Skin epidermis (tissue), 12 donors: Measurements from ENCODE around the gene SNRNP70.

Source experiments
- H3K27ac ChIP-seq, 21 experiments: fragments of 200-600 bp; sonication (generic) in 11 of 21; one replicate each; pipeline ENCODE4 v1.5.0; 2020; ENCODE audit warnings: mild to moderate bottlenecking in 3 of 21, inconsistent platforms in 2 of 21, moderate library complexity in 2 of 21
- H3K4me3 ChIP-seq, 7 experiments: fragments of 200-600 bp; sonication (generic) in 2 of 7; one replicate each; pipeline ENCODE4 v1.5.0; 2020; ENCODE audit warnings: inconsistent platforms in 2 of 7, mild to moderate bottlenecking in 2 of 7, moderate library complexity in 1 of 7

The SNRNP70 gene

GRCh38 chr19:49097453-49098288 is 12.4 kb downstream of the SNRNP70 start:
- no peak overlapping the region for H3K27ac ChIP-seq

GRCh38 chr19:49098795-49099194 is 13.5 kb downstream of the SNRNP70 start:
- Histone ChIP-seq H3K27ac (no peak overlapping the region), H3K4me3 (no peak overlapping the region)

More at GRCh38 chr19:49097453-49098288, 12.4 kb downstream of the SNRNP70 start:
- no peak overlapping the region for H3K4me3 ChIP-seq

GRCh38 chr19:49101160-49101559 is 15.9 kb downstream of the SNRNP70 start:
- H3K27ac ChIP-seq: no peak overlapping the region
- H3K4me3 ChIP-seq: no peak overlapping the region

- H3K27ac ChIP-seq: no peak overlapping the region
- H3K4me3 ChIP-seq: no peak overlapping the region
Observed at GRCh38 chr19:49102303-49102702, 17.1 kb downstream of the SNRNP70 start.

GRCh38 chr19:49103331-49104085 is 18.3 kb downstream of the SNRNP70 start:
- Histone ChIP-seq H3K4me3 (no peak overlapping the region), H3K27ac (no peak overlapping the region)

- Histone ChIP-seq H3K4me3 (no peak overlapping the region), H3K27ac (no peak overlapping the region)
Observed at GRCh38 chr19:49104229-49104864, 19.1 kb downstream of the SNRNP70 start.

GRCh38 chr19:49106648-49107135 is 21.4 kb downstream of the SNRNP70 start:
- H3K27ac ChIP-seq: no peak overlapping the region

GRCh38 chr19:49107625-49108459 is 22.6 kb downstream of the SNRNP70 start:
- Histone ChIP-seq H3K4me3 (no peak overlapping the region), H3K27ac (no peak overlapping the region)

More at GRCh38 chr19:49106648-49107135, 21.4 kb downstream of the SNRNP70 start:
- no peak overlapping the region for H3K4me3 ChIP-seq

- H3K4me3 ChIP-seq: no peak overlapping the region
- H3K27ac ChIP-seq: no peak overlapping the region
Observed at GRCh38 chr19:49109051-49109450, 23.8 kb downstream of the SNRNP70 start.

- no peak overlapping the region for H3K27ac ChIP-seq
Observed at GRCh38 chr19:49109569-49110233, 24.4 kb downstream of the SNRNP70 start.

GRCh38 chr19:49110567-49110966 is 25.3 kb downstream of the SNRNP70 start:
- no peak overlapping the region for H3K27ac ChIP-seq
- no peak overlapping the region for H3K4me3 ChIP-seq

More at GRCh38 chr19:49109569-49110233, 24.4 kb downstream of the SNRNP70 start:
- no peak overlapping the region for H3K4me3 ChIP-seq

- Histone ChIP-seq H3K4me3 (no peak overlapping the region), H3K27ac (no peak overlapping the region)
Observed at GRCh38 chr19:49111218-49111998, 26.2 kb downstream of the SNRNP70 start.

GRCh38 chr19:49113762-49114629 is 28.7 kb downstream of the SNRNP70 start, which contains the start of gene LIN7B:
Gene LIN7B (plus strand): TSS chr19:49114370. CDS start chr19:49114405, 35 bp downstream.
- H3K27ac ChIP-seq: peak within 1 kb of the TSS; percentile 23 to 87 (median 80)
- peak within 1 kb of the TSS; percentile 66 to 96 (median 86) for H3K4me3 ChIP-seq

GRCh38 chr19:49114630-49115363 is 29.5 kb downstream of the SNRNP70 start:
- peak overlapping the region; percentile 23 to 87 (median 80) for H3K27ac ChIP-seq
- H3K4me3 ChIP-seq: peak overlapping the region; percentile 66 to 96 (median 86)

GRCh38 chr19:49116544-49116943 is 31.3 kb downstream of the SNRNP70 start:
- no peak overlapping the region for H3K4me3 ChIP-seq
- no peak overlapping the region for H3K27ac ChIP-seq
